H9 (cell line): Measurements from ENCODE around the gene C1orf74. TPM values are rescaled to one million over a fixed set of nuclear protein-coding genes. Genes with fewer than 3 reads are reported as not detected.

Experiments
- DNase-seq: peaks from one replicate; pipeline ENCODE4 v3.0.0-alpha.2; 2017
- H2AFZ ChIP-seq: one replicate; pipeline ENCODE4 v1.6.1; 2013; ENCODE audit warnings: mild to moderate bottlenecking, low read length, control low read depth, moderate library complexity
- H2AK5ac ChIP-seq: 2 replicates; pipeline ENCODE4 v1.6.1; 2013; ENCODE audit warnings: low read length, control low read depth, mixed read lengths; ENCODE audit not compliant: insufficient read length
- H2BK120ac ChIP-seq: one replicate; pipeline ENCODE4 v1.6.1; 2013; ENCODE audit warnings: low read depth, mild to moderate bottlenecking, low read length, control low read depth, inconsistent platforms; ENCODE audit not compliant: poor library complexity, severe bottlenecking
- H2BK12ac ChIP-seq: 2 replicates; pipeline ENCODE4 v1.6.1; 2013; ENCODE audit warnings: low read length, control low read depth, mixed read lengths, low read depth; ENCODE audit not compliant: insufficient read length
- H2BK15ac ChIP-seq: 2 replicates; pipeline ENCODE4 v1.6.1; 2013; ENCODE audit warnings: low read depth, low read length, control low read depth
- H2BK20ac ChIP-seq: one replicate; pipeline ENCODE4 v1.6.1; 2013; ENCODE audit warnings: low read depth, mild to moderate bottlenecking, low read length, control low read depth, inconsistent platforms; ENCODE audit not compliant: poor library complexity, severe bottlenecking
- H2BK5ac ChIP-seq: 2 replicates; pipeline ENCODE4 v1.6.1; 2013; ENCODE audit warnings: low read length, control low read depth, mixed read lengths; ENCODE audit not compliant: insufficient read length
- H3K14ac ChIP-seq: 2 replicates; pipeline ENCODE4 v1.6.1; 2013; ENCODE audit warnings: low read length, control low read depth; ENCODE audit not compliant: insufficient read depth
- H3K18ac ChIP-seq: 2 replicates; pipeline ENCODE4 v1.6.1; 2013; ENCODE audit warnings: low read depth, mild to moderate bottlenecking, mixed read lengths, low read length, control low read depth; ENCODE audit not compliant: insufficient read length
- H3K23ac ChIP-seq: 2 replicates; pipeline ENCODE4 v1.6.1; 2013; ENCODE audit warnings: low read length, control low read depth, mixed read lengths, low read depth; ENCODE audit not compliant: insufficient read length
- H3K23me2 ChIP-seq: 2 replicates; pipeline ENCODE4 v1.6.1; 2013; ENCODE audit warnings: low read depth, mild to moderate bottlenecking, mixed read lengths, low read length, control low read depth; ENCODE audit not compliant: insufficient read length, poor library complexity, severe bottlenecking
- H3K27ac ChIP-seq: 2 replicates; pipeline ENCODE4 v1.5.1; 2013; ENCODE audit warnings: low read length, control low read depth, mixed read lengths, low read depth; ENCODE audit not compliant: insufficient read length
- H3K27me3 ChIP-seq: 2 replicates; pipeline ENCODE4 v1.6.1; 2013; ENCODE audit warnings: low read length, control low read depth, inconsistent platforms; ENCODE audit not compliant: insufficient read depth
- H3K4ac ChIP-seq: 2 replicates; pipeline ENCODE4 v1.6.1; 2013; ENCODE audit warnings: low read depth, mild to moderate bottlenecking, control low read depth, inconsistent platforms, low read length, moderate library complexity
- H3K4me1 ChIP-seq: 2 replicates; pipeline ENCODE4 v1.6.1; 2013; ENCODE audit warnings: low read length, control low read depth, inconsistent platforms; ENCODE audit not compliant: insufficient read depth
- H3K4me2 ChIP-seq: 2 replicates; pipeline ENCODE4 v1.6.1; 2013; ENCODE audit warnings: low read length, control low read depth, mixed read lengths; ENCODE audit not compliant: insufficient read length, insufficient read depth
- H3K56ac ChIP-seq: 2 replicates; pipeline ENCODE4 v1.6.1; 2013; ENCODE audit warnings: low read depth, mild to moderate bottlenecking, mixed read lengths, low read length, control low read depth; ENCODE audit not compliant: insufficient read length
- H3K79me1 ChIP-seq: 2 replicates; pipeline ENCODE4 v1.6.1; 2013; ENCODE audit warnings: low read depth, mild to moderate bottlenecking, moderate library complexity, low read length, control low read depth, inconsistent platforms; ENCODE audit not compliant: insufficient read depth, poor library complexity, severe bottlenecking
- H3K79me2 ChIP-seq: 2 replicates; pipeline ENCODE4 v1.6.1; 2013; ENCODE audit warnings: low read length, control low read depth, inconsistent platforms; ENCODE audit not compliant: insufficient read depth
- H3K9ac ChIP-seq: 2 replicates; pipeline ENCODE4 v1.6.1; 2013; ENCODE audit warnings: low read length, control low read depth, mixed read lengths; ENCODE audit not compliant: insufficient read length; ENCODE audit errors: extremely low read depth
- H3K9me3 ChIP-seq: one replicate; pipeline ENCODE4 v1.6.1; 2013; ENCODE audit warnings: low read depth, low read length, inconsistent platforms; ENCODE audit not compliant: control insufficient read depth
- H3T11ph ChIP-seq: one replicate; pipeline ENCODE4 v1.6.1; 2013; ENCODE audit warnings: mild to moderate bottlenecking, low read length, control low read depth, inconsistent platforms
- H4K20me1 ChIP-seq: one replicate; pipeline ENCODE4 v1.6.1; 2013; ENCODE audit not compliant: control insufficient read depth, insufficient read length, insufficient read depth
- H4K5ac ChIP-seq: 2 replicates; pipeline ENCODE4 v1.6.1; 2013; ENCODE audit warnings: low read depth, mild to moderate bottlenecking, mixed read lengths, low read length, control low read depth; ENCODE audit not compliant: insufficient read length
- H4K8ac ChIP-seq: replicated peaks from 2 replicates; pipeline ENCODE4 v1.6.1; 2013; ENCODE audit warnings: low read length, control low read depth, mixed read lengths, low read depth; ENCODE audit not compliant: insufficient read length
- H4K91ac ChIP-seq: 2 replicates; pipeline ENCODE4 v1.6.1; 2013; ENCODE audit warnings: low read depth, mild to moderate bottlenecking, moderate library complexity, mixed read lengths, low read length, control low read depth; ENCODE audit not compliant: insufficient read length
- H3K27ac Mint-ChIP-seq, 3 experiments: 2 replicates in 2 of 3; 3 replicates in 1 of 3; pipeline ENCODE4 v1.8.0; 2020 to 2021; ENCODE audit warnings: mixed read lengths in 3 of 3, mild to moderate bottlenecking in 1 of 3, moderate library complexity in 1 of 3
- H3K27me3 Mint-ChIP-seq: 2 replicates; pipeline ENCODE4 v1.8.0; 2021; ENCODE audit warnings: low read depth, mild to moderate bottlenecking, moderate library complexity, mixed read lengths
- H3K36me3 Mint-ChIP-seq, 3 experiments: 2 replicates in 2 of 3; 3 replicates in 1 of 3; pipeline ENCODE4 v1.8.0; 2020 to 2021; ENCODE audit warnings: low read depth in 3 of 3, mixed read lengths in 3 of 3; ENCODE audit not compliant: insufficient read depth in 1 of 3
- H3K4me1 Mint-ChIP-seq, 2 experiments: 2 replicates each; pipeline ENCODE4 v1.8.0; 2020; ENCODE audit warnings: mixed read lengths in 2 of 2
- H3K4me3 Mint-ChIP-seq, 2 experiments: 2 replicates in 1 of 2; 3 replicates in 1 of 2; pipeline ENCODE4 v1.8.0; 2020 to 2021; ENCODE audit warnings: mild to moderate bottlenecking in 2 of 2, mixed read lengths in 2 of 2, moderate library complexity in 1 of 2
- H3K9me3 Mint-ChIP-seq, 2 experiments: 2 replicates in 1 of 2; 3 replicates in 1 of 2; pipeline ENCODE4 v1.8.0; 2020; ENCODE audit warnings: mild to moderate bottlenecking in 2 of 2, mixed read lengths in 2 of 2, moderate library complexity in 1 of 2
- WGBS: extraction: QIAGEN DNeasy Blood & Tissue Kit; methylation state at CpG from one replicate; pipeline ENCODE4 v1.1.7; 2013; ENCODE audit warnings: missing lambda C conversion rate, low lambda C conversion rate, mixed read lengths; ENCODE audit not compliant: insufficient read length; ENCODE audit errors: extremely low coverage; 5-methylcytosine and 5-hydroxymethylcytosine counted together
- total RNA-seq: library from RNA; stranded (reverse); gene quantifications from 2 replicates; pipeline ENCODE4 v1.2.1, GENCODE V29; 2021
- TF ChIP-seq, protein P1 (sequence below): fragments of 200-600 bp; sonication (generic); conservative IDR thresholded peaks from 3 replicates; pipeline ENCODE4 v1.8.0; 2021; ENCODE audit warnings: antibody characterized with exemption, mild to moderate bottlenecking

Gene C1orf74
- total RNA-seq, 1 experiment from 2014 or later: 2.4 TPM

DNA sequence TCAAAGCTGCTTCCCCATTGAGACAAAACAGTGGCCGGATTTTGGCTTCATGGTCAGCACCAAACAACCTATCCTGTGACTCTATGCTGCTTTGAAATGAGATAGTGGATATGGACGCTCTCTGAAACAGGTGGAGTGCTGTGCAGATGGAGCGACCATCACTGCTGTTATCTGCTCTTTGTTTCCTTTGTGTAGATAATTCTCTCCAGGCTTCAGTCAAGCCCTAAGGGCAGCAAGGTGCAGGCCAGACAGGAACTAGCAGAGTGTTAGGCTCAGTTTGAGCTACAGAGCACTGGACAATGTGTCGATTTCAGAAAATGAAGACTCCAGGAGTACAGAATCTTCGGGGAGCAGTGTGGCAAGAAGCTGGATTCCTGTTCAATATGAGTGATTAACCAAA, 26.4 kb upstream of the C1orf74 start:
- Histone ChIP-seq H2AK5ac (no peak overlapping the region), H4K5ac (no peak overlapping the region), H2BK20ac (no peak overlapping the region), H4K20me1 (no peaks in the 10 kb centered on the region), H4K91ac (no peak overlapping the region), H3K4ac (no peak overlapping the region), H2BK5ac (no peak overlapping the region), H3K4me1 (no peaks in the 10 kb centered on the region), H3K27ac (no peak overlapping the region), H3K56ac (no peak overlapping the region), H3K79me1 (no peaks in the 10 kb centered on the region), H3T11ph (no peak overlapping the region), H3K23me2 (peaks cover under 1% of the 10 kb centered on the region), H3K9me3 (no peaks in the 10 kb centered on the region), H3K4me2 (no peak overlapping the region), H2AFZ (no peak overlapping the region), H3K18ac (no peak overlapping the region), H3K9ac (no peak overlapping the region), H3K27me3 (no peaks in the 10 kb centered on the region), H2BK120ac (no peak overlapping the region), H4K8ac (no peak overlapping the region), H2BK15ac (no peak overlapping the region), H3K79me2 (no peaks in the 10 kb centered on the region), H3K23ac (no peak overlapping the region), H3K14ac (no peak overlapping the region), H2BK12ac (no peak overlapping the region)
- no peak overlapping the region for H3K27ac Mint-ChIP-seq
- no peak overlapping the region for H3K4me3 Mint-ChIP-seq
- peaks cover 1% of the 10 kb centered on the region; the same call in 1 of the 2 replicates for H3K27me3 Mint-ChIP-seq
- no CpG with 5 or more reads among the region's 5 CpGs for WGBS
- H3K36me3 Mint-ChIP-seq: no peaks in the 10 kb centered on the region
- no peaks in the 10 kb centered on the region for H3K9me3 Mint-ChIP-seq
- TF ChIP-seq, protein P1, sequence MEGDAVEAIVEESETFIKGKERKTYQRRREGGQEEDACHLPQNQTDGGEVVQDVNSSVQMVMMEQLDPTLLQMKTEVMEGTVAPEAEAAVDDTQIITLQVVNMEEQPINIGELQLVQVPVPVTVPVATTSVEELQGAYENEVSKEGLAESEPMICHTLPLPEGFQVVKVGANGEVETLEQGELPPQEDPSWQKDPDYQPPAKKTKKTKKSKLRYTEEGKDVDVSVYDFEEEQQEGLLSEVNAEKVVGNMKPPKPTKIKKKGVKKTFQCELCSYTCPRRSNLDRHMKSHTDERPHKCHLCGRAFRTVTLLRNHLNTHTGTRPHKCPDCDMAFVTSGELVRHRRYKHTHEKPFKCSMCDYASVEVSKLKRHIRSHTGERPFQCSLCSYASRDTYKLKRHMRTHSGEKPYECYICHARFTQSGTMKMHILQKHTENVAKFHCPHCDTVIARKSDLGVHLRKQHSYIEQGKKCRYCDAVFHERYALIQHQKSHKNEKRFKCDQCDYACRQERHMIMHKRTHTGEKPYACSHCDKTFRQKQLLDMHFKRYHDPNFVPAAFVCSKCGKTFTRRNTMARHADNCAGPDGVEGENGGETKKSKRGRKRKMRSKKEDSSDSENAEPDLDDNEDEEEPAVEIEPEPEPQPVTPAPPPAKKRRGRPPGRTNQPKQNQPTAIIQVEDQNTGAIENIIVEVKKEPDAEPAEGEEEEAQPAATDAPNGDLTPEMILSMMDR: no peak
- no peak for DNase-seq
- peaks cover 2 to 8% of the 10 kb centered on the region in 2 experiments for H3K4me1 Mint-ChIP-seq
